H1 (cell line): ENCODE measurements around the gene UNC13D.

Experiments used
- CTCF ChIP-seq, 3 experiments: IDR thresholded peaks; 1 replicate in 2 of 3; 2 replicates in 1 of 3; pipeline versions ENCODE4 v1.5.1 to v1.6.1; 2011; ENCODE audit warnings: low read length in 3 of 3, mild to moderate bottlenecking in 3 of 3, inconsistent platforms in 2 of 3, low read depth in 1 of 3, moderate library complexity in 1 of 3; ENCODE audit not compliant: insufficient read depth in 1 of 3; ENCODE audit errors: control extremely low read depth in 1 of 3
- JUN ChIP-seq: IDR thresholded peaks from 2 replicates; pipeline ENCODE4 v1.6.1; 2011; ENCODE audit warnings: low read depth, mild to moderate bottlenecking, improper control_type of control experiment, low read length
- POLR2AphosphoS5 ChIP-seq: IDR thresholded peaks from 2 replicates; pipeline ENCODE4 v1.6.1; 2011; ENCODE audit warnings: low read depth, low read length
- RAD21 ChIP-seq, 2 experiments: IDR thresholded peaks in 1 of 2; conservative IDR thresholded peaks in 1 of 2; 2 replicates each; pipeline ENCODE4 v1.6.1; 2011; ENCODE audit warnings: low read depth in 2 of 2, low read length in 2 of 2, improper control_type of control experiment in 1 of 2, inconsistent platforms in 1 of 2, mild to moderate bottlenecking in 1 of 2, moderate library complexity in 1 of 2
- ZNF274 ChIP-seq: IDR thresholded peaks from 2 replicates; pipeline ENCODE4 v1.7.0; 2012; ENCODE audit warnings: low read length, borderline replicate concordance; ENCODE audit errors: extremely low read depth
- TF ChIP-seq, protein P1 (sequence below): IDR thresholded peaks from 2 replicates; pipeline ENCODE4 v1.6.1; 2012; ENCODE audit warnings: low read length, inconsistent platforms

DNA sequence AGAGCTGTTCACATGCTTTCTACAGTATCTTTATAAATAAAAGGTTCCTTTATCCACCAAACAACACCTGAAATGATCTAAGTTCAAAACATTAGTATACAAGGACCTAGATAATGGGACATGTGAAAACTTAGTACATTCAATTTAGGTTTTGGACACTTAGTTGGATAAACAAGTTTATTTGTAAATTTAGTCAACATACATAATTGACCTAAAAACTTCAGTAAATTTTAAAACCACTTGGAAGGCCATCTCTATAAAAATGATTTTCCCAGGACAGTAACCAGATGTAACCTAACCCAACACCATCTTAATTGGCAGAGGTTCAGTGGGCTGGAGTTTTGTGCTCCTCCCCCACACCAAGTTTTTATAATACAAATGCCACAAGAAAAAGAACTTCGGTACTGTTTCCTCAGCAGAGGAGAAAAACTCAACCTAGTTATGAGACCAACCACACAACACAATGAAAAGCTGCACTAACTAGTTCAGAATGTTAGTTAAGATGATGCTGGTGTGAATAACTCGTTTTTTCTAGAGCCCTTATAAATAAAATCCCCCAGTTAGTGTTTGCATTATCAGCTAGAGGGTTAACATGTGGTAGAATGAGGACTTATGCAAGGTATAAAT is 66.8 kb downstream of the UNC13D start:
- TF ChIP-seq, protein P1, sequence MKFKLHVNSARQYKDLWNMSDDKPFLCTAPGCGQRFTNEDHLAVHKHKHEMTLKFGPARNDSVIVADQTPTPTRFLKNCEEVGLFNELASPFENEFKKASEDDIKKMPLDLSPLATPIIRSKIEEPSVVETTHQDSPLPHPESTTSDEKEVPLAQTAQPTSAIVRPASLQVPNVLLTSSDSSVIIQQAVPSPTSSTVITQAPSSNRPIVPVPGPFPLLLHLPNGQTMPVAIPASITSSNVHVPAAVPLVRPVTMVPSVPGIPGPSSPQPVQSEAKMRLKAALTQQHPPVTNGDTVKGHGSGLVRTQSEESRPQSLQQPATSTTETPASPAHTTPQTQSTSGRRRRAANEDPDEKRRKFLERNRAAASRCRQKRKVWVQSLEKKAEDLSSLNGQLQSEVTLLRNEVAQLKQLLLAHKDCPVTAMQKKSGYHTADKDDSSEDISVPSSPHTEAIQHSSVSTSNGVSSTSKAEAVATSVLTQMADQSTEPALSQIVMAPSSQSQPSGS, result no peak
- TF ChIP-seq POLR2AphosphoS5 (no peak), ZNF274 (no peak), CTCF (IDR thresholded peaks at IDR 0.05; ENCODE audit: control extremely low read depth in 1 of 3, insufficient read depth in 1 of 3, low read depth in 1 of 3, low read length in 3 of 3) (no peak), RAD21 (IDR thresholded peaks at IDR 0.05 in 1 of 2, conservative IDR thresholded peaks at IDR 0.05 in 1 of 2; ENCODE audit: low read depth in 2 of 2, low read length in 2 of 2) (no peak), JUN (no peak)
